HG02763 (cell line): ENCODE results near the gene SEMA3F.

Experiments used
- ATAC-seq: cut with Tn5 transposase; IDR thresholded peaks from one replicate; pipeline ENCODE4 v1.9.1; 2021; ENCODE audit warnings: mild to moderate bottlenecking, moderate library complexity; ENCODE audit not compliant: unreplicated experiment

SEMA3F gene

GRCh38 chr3:50155491-50155878 lies 361 bp downstream of the SEMA3F start:
- ATAC-seq: no peak

- ATAC-seq: no peak
These were observed 767 bp downstream of the SEMA3F start for GRCh38 chr3:50155891-50156290.

GRCh38 chr3:50156549-50157493 lies 1.7 kb downstream of the SEMA3F start:
- no peak for ATAC-seq

GRCh38 chr3:50157827-50158529 lies 2.9 kb downstream of the SEMA3F start:
- no peak for ATAC-seq

- no peak for ATAC-seq
These were observed 3.5 kb downstream of the SEMA3F start for GRCh38 chr3:50158530-50159146.

- ATAC-seq: no peak
These were observed 5.4 kb downstream of the SEMA3F start for GRCh38 chr3:50160561-50160983.

- no peak for ATAC-seq
These were observed 6.2 kb downstream of the SEMA3F start for GRCh38 chr3:50161320-50161719.

GRCh38 chr3:50162034-50162883 lies 7.1 kb downstream of the SEMA3F start:
- ATAC-seq: no peak

- no peak for ATAC-seq
These were observed 8.7 kb downstream of the SEMA3F start for GRCh38 chr3:50163572-50164455.

- no peak for ATAC-seq
These were observed 9.4 kb downstream of the SEMA3F start for GRCh38 chr3:50164481-50164880.

- no peak for ATAC-seq
These were observed 10.1 kb downstream of the SEMA3F start for GRCh38 chr3:50164984-50165909.

GRCh38 chr3:50165910-50166538 lies 10.9 kb downstream of the SEMA3F start:
- ATAC-seq: no peak

GRCh38 chr3:50166620-50167019 lies 11.5 kb downstream of the SEMA3F start:
- no peak for ATAC-seq

GRCh38 chr3:50167069-50167840 lies 12.1 kb downstream of the SEMA3F start:
- ATAC-seq: no peak

- no peak for ATAC-seq
These were observed 12.7 kb downstream of the SEMA3F start for GRCh38 chr3:50167841-50168209.

- no peak for ATAC-seq
These were observed 13.3 kb downstream of the SEMA3F start for GRCh38 chr3:50168388-50168787.

GRCh38 chr3:50168791-50169190 lies 13.7 kb downstream of the SEMA3F start:
- ATAC-seq: no peak
